Measurements from ENCODE around the gene MXD4. TPM values are rescaled to one million over a fixed set of nuclear protein-coding genes. Genes with fewer than 3 reads are reported as not detected.

The MXD4 gene
- total RNA-seq, 2 experiments from 2014 or later = 3.6 to 4.9 TPM

DNA sequence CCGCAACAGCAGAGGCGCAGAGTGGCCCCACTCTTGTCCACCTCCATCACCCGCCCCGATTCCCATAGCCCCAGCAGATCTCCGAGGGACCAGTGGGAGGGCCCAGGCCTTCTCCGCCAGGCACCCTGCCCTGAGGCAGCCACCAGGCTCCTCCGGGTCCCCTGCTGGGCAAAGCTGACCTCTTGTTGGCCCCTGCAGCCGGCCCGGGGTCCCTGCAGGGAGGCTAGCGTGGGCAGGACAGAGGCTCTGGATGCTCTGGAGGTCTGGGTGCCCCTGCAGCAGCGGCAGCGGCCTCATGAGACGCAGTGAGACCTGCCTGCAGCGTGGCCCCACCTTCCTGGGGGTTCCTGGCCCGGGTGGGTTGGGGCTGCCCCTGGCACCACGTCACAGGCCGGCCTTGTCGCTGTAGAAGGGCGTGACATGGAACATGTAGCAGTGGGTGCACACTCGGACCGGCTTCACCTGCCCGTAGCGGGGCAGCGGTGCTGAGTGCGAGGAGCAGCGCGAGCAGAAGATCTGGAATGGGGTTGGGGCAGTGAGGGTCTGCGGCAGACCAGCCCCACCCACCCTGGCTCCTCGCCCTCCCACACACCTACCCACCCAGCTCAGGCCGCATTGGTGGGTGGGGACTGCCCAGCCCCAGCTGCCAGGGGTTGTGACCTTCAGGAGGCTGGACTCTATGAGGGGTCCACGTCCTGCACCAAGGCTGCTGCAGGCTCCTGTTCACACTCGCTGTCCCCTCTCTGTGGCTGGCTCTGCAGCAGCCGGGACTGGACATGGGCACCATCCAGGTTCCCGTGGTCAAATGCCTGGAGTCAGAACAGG is 8.6 kb upstream of the MXD4 start:
- intact Hi-C loops (cut with micrococcal nuclease) = no loop called here
- CTCF ChIA-PET = no interaction called here

DNA sequence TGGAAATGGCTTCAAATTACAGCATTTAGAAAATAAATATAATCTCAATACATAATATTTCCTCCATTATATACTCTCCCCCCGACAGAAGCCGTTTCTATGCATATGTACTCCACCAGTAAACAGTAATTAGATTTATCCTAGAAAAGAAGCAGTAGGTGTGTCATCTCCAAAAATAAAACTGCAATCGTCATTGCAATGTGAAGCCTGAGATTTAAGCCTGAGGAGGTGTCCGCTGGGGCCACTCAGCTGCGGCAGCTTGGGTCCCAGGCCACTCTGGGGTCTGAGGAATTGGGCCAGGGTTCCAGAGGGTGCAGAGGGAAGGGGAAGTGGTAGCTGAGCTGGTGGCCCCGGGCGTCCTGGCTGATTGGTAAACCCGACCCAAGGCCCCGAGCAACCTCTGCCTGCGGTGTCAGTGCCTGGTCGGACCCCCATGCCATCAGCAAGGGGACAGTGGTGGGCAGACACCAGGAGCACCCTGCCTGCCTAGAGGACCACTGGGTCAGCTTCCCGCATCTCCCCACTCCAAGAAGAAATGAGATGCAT is 7.8 kb upstream of the MXD4 start:
- Mint-ChIP-seq H3K36me3 (no peaks in the 10 kb centered on the region), H3K4me3 (no peak overlapping the region), H3K9me3 (no peaks in the 10 kb centered on the region), H3K27me3 (no peaks in the 10 kb centered on the region), H3K4me1 (ENCODE audit: low read depth) (no peaks in the 10 kb centered on the region), H3K27ac (no peak overlapping the region)
- ChIA-PET CTCF (interaction anchor here (0.7 kb wide), 1 partner anchor 12 kb away, joined by 3 read pairs; no protein-coding TSS in a partner anchor), POLR2A (no interaction called here)
- DNase-seq = no peak
- intact Hi-C loops (cut with micrococcal nuclease) = no loop called here

More for the DNA sequence above, 8.6 kb upstream of the MXD4 start:
- H3K4me1 Mint-ChIP-seq (ENCODE audit: low read depth) = no peaks in the 10 kb centered on the region
- POLR2A ChIA-PET = no interaction called here
- H3K27me3 Mint-ChIP-seq = no peaks in the 10 kb centered on the region
- no peak for DNase-seq
- no peaks in the 10 kb centered on the region for H3K36me3 Mint-ChIP-seq
- no peak overlapping the region for H3K27ac Mint-ChIP-seq
- H3K4me3 Mint-ChIP-seq = no peak overlapping the region
- H3K9me3 Mint-ChIP-seq = no peaks in the 10 kb centered on the region

DNA sequence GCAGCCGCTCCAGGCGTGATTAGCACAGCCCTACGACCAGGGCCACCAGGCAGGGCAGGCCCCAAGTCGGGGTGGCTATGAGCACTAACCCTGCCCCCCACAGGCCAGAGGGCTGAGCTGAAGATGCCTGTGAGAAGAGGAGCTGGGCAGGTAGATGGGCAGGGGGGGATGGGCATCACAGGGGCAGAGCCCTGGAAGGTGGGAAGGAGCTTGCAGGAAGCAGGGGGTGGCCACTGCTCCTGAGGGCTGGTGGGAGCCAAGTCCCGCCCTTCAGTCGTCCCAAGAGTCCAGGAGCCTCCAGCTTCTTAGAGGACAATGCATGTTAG is 7.3 kb upstream of the MXD4 start:
- Mint-ChIP-seq H3K9me3 (no peaks in the 10 kb centered on the region), H3K4me1 (ENCODE audit: low read depth) (no peaks in the 10 kb centered on the region), H3K27me3 (no peaks in the 10 kb centered on the region), H3K4me3 (no peak overlapping the region), H3K27ac (no peak overlapping the region), H3K36me3 (no peaks in the 10 kb centered on the region)
- CTCF ChIA-PET = interaction anchor here (0.7 kb wide), 1 partner anchor 13 kb away, joined by 3 read pairs; no protein-coding TSS in a partner anchor
- intact Hi-C loops (cut with micrococcal nuclease) = no loop called here
- DNase-seq = no peak
- POLR2A ChIA-PET = no interaction called here

DNA sequence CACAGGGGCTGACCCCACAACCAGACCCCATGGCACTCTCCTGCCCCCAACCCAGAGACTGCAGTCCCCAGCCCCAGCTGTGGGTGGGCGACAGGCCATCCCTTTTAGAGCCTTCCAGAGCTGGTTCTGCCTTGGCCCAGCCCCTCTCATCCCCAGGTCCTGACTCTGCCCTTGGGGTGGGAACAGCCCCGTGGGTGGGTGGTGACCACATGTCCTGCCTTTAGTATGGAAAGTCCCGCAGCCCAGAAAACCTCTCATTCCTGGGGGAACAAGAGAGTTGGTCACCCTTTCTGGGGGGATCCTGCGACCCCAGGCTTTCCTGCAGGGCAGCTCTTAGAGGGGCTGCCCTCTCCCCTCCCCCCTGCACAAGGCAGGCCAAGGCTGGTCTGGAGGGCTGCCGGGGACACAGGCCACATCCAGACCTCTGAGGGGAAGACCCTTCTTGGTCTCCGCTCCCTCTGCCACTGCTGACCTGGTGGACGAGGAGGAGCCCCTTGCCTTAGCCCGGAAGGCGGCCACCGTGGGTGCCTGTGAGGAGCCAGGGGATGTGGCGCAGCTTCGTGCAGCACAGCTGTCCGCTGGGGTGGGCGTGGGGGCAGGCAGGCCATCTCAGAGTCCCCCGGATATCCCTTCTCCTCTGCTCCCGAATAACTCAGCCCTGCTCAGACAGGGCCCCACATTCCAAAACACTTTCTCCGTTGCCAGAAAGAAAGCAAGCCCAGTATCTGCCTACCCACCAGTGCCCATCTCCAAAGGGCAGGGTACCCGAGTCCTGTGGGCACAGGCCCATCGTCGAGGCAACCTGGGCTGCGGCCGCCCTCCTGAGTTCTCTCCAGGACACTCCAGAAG is 6.7 kb upstream of the MXD4 start:
- intact Hi-C loops (cut with micrococcal nuclease) = no loop called here
- DNase-seq = no peak
- Mint-ChIP-seq H3K9me3 (no peaks in the 10 kb centered on the region), H3K27me3 (no peaks in the 10 kb centered on the region), H3K4me1 (ENCODE audit: low read depth) (no peaks in the 10 kb centered on the region), H3K27ac (no peak overlapping the region), H3K4me3 (no peak overlapping the region), H3K36me3 (no peaks in the 10 kb centered on the region)
- POLR2A ChIA-PET = no interaction called here
- CTCF ChIA-PET = no interaction called here

DNA sequence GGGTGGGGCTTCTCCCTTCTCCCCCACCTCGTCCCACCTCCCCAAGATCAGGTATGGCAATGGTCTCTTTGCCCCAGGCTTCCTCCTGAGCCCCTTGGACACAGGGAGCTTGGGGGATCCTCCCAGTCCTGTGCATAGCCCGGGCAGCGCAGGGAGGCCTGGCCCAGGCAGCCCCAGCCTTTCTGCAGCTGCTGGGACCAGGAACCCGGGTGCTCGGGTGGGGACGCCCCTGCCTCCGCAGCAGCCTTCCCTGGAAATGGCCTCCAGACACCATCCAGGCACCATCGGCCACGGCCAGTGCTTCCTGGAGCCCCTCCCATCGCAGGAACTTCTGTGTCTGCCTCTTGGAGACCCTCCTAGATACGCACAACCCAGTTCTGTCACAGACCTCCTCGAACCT is 5.9 kb upstream of the MXD4 start:
- Mint-ChIP-seq H3K4me3 (no peak overlapping the region), H3K27ac (no peak overlapping the region), H3K36me3 (no peaks in the 10 kb centered on the region), H3K4me1 (ENCODE audit: low read depth) (no peaks in the 10 kb centered on the region), H3K27me3 (no peaks in the 10 kb centered on the region), H3K9me3 (no peaks in the 10 kb centered on the region)
- DNase-seq = no peak
- intact Hi-C loops (cut with micrococcal nuclease) = no loop called here
- POLR2A ChIA-PET = no interaction called here
- CTCF ChIA-PET = no interaction called here

DNA sequence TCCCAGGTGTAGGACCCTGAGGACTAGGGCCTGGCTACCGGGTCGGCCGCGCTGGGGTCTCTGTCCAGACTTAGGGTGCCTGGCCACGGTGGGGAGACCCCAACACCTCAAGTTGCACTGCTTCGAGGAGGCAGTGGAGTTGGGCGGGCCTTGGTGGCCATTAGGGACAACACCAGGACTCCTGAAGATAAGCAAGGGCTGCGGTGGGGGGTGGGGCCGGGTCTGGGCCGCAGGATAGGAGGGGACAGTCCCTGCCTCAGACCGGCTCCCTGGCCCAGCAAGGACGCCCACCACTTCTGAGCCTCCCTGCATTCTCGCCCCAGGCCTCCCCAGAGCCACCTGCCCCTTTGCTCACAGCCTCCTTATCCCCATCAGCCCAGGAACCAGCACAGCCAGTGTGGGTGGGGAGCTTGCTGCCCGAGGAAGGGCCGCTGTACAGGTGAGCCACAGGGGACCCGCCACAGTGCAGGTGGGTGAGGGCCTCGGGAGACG is 5.5 kb upstream of the MXD4 start:
- Mint-ChIP-seq H3K27ac (no peak overlapping the region), H3K27me3 (no peaks in the 10 kb centered on the region), H3K9me3 (no peaks in the 10 kb centered on the region), H3K4me1 (ENCODE audit: low read depth) (no peaks in the 10 kb centered on the region), H3K36me3 (no peaks in the 10 kb centered on the region), H3K4me3 (no peak overlapping the region)
- ChIA-PET CTCF (no interaction called here), POLR2A (no interaction called here)
- DNase-seq = no peak
- intact Hi-C loops (cut with micrococcal nuclease) = no loop called here

DNA sequence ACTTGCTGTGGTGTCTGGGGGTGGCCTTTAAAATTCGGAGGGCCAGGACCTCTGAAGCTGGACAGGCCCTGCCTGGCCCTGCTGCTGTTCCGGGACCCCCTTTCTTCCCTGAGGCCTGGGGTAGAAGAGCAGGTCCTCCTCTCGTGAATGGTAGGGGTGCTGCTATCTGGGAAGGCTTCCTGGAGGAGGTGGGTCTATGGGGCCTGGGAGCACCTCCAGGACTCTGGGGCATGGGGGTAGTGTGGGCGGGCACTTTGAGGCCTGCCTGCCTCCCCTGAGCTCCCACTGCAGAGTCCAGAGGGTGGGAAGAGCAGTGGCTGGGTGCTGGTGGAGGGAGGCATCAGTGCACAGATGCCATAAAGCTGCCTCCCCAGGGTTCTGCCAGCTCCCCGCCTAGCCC is 4.9 kb upstream of the MXD4 start:
- POLR2A ChIA-PET = no interaction called here
- DNase-seq = no peak
- Mint-ChIP-seq H3K36me3 (no peaks in the 10 kb centered on the region), H3K27ac (no peak overlapping the region), H3K9me3 (no peaks in the 10 kb centered on the region), H3K27me3 (no peaks in the 10 kb centered on the region), H3K4me3 (no peak overlapping the region), H3K4me1 (ENCODE audit: low read depth) (no peaks in the 10 kb centered on the region)
- CTCF ChIA-PET = no interaction called here
- intact Hi-C loops (cut with micrococcal nuclease) = no loop called here

DNA sequence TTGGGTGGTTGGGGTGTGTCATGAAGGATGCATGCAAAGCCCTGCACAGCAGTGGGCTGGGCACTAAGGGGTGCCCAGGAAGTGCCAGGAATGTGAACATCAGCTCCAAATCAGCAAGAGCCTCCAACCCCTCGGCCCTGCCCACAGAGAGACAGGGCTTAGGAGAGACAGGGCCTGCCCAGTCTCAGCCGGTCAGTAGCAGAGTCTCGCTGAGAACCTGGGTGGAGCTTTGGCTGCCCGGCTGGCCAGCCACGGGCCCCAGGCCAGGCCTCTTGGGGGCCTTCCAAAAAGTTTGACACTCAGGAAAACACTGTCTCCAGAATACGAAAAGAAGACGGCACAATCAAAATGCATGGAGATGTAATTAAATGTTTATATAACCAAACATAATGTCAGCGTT is 4.3 kb upstream of the MXD4 start:
- intact Hi-C loops (cut with micrococcal nuclease) = no loop called here
- Mint-ChIP-seq H3K4me3 (no peak overlapping the region), H3K27me3 (no peaks in the 10 kb centered on the region), H3K9me3 (no peaks in the 10 kb centered on the region), H3K36me3 (no peaks in the 10 kb centered on the region), H3K4me1 (ENCODE audit: low read depth) (no peaks in the 10 kb centered on the region), H3K27ac (no peak overlapping the region)
- no peak for DNase-seq
- CTCF ChIA-PET = interaction anchor here (0.6 kb wide), 1 partner anchor 228 kb away, joined by 3 read pairs; no protein-coding TSS in a partner anchor
- POLR2A ChIA-PET = no interaction called here

DNA sequence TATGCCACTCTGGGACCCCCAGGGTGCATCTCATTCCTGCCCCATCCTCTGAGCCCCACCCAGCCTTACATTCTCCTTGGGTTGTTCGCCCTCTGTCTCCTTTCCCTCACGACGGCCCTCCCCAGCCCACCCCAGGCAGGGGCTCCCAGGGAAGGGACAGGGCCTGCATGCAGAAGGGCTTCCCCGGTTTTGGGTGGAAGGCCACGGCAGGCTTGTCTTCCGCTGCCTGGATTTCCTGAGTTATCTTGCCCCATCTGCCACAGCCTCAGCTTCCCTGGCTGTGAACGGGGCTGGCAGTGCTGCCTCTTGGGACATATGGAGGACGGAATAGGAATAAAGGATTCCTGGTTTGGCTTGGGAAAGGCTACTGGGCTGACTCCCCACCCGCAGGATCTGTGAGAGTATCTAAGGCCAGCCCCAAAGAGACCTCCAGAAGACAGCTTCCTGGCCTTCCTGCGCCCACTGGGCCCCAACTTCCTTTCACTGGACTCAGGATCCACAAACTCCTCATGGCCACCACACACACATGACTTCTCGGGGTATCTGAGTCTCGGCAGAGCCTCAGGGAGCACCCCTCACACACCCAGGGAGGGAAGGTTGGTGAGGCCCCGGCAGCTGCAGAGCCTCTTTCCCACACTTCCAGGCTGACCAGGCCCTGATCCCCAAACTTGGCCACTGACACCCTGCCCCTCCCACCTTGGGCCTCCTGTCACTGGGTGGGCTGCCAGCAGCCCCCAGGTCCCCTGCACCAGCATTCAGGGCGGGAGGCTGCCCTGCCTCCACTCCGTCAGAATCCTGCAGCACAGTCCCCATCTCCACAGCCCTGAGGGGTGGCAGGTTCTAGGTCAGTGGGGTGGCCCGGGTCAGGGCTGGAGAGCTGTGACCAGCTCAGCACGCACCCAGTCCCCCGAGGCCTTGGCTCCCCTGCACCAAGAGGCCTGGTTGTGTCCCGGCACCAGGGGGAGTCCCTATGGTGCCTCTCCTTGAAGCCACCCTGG is 3.5 kb upstream of the MXD4 start:
- no peaks in the 10 kb centered on the region for H3K27me3 Mint-ChIP-seq
- H3K36me3 Mint-ChIP-seq = no peaks in the 10 kb centered on the region
- H3K27ac Mint-ChIP-seq = no peak overlapping the region
- no peak overlapping the region for H3K4me3 Mint-ChIP-seq
- ChIA-PET CTCF (interaction anchor here (0.6 kb wide), 2 partner anchors 24 to 229 kb away, joined by 3 read pairs; partner anchors contain the start of genes HAUS3 and POLN), POLR2A (no interaction called here)
- no peaks in the 10 kb centered on the region for H3K9me3 Mint-ChIP-seq
- no peaks in the 10 kb centered on the region for H3K4me1 Mint-ChIP-seq (ENCODE audit: low read depth)
- intact Hi-C loops (cut with micrococcal nuclease) = no loop called here
- no peak for DNase-seq

DNA sequence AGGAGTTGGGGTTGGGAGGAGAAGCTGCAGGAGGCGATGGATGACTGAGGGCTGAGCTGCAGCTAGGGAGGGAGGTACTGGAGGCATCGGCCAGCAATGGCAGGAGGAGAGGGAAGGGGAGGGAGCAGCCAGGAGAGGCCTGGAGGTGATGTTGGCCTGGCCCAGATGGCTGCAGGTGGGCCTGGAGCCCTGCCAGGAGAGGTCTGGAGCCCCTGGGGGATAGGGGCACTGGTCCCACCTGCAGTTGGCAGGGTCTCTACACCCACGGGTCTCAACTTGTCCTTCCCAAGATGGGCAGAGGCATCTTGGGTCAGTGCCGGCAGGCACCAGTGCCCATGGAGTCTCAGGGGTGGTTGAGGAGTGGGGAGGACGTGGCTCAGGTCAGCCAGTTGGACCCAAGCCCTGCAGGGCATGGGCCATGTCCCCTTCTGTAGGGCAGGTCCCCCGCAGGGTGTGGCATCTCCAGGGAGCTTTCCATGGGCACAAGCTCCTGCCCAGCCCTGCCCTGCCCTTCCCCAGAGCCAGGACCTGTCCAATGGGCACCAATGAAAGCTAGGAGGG is 2.7 kb upstream of the MXD4 start:
- H3K9me3 Mint-ChIP-seq = no peaks in the 10 kb centered on the region
- DNase-seq = no peak
- H3K36me3 Mint-ChIP-seq = no peaks in the 10 kb centered on the region
- intact Hi-C loops (cut with micrococcal nuclease) = no loop called here
- no peak overlapping the region for H3K4me3 Mint-ChIP-seq
- POLR2A ChIA-PET = no interaction called here
- CTCF ChIA-PET = interaction anchor here (0.6 kb wide), 1 partner anchor 23 kb away, joined by 3 read pairs; the partner anchor contains the start of genes HAUS3 and POLN
- peaks cover 3% of the 10 kb centered on the region for H3K4me1 Mint-ChIP-seq (ENCODE audit: low read depth)
- H3K27me3 Mint-ChIP-seq = no peaks in the 10 kb centered on the region
- H3K27ac Mint-ChIP-seq = no peak overlapping the region

DNA sequence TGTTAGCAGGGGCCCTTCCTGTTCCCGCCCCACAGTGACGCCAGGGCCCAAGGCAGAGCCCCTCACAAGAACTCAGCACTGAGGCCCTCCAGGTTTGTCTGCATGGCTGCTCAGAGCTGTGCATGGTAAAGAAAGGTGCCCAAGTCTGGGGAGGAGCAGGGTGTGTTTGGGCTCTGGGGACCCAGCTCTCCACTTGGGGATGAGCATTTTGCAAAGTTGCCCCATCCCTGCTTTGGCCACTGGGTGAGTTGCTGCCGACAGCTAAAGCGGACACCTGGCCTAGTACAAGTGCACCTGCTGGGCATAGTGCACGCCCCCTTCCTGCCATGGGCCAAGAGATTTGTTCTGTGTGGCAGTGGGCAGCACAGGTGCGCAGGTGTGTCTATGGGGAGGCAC is 2.0 kb upstream of the MXD4 start:
- intact Hi-C loops (cut with micrococcal nuclease) = loop anchor here (2.0 kb wide), 1 partner anchor 205 kb away; the partner anchor contains the start of gene RNF4
- Mint-ChIP-seq H3K4me3 (no peak overlapping the region), H3K36me3 (no peaks in the 10 kb centered on the region), H3K27ac (no peak overlapping the region), H3K9me3 (no peaks in the 10 kb centered on the region), H3K4me1 (ENCODE audit: low read depth) (peaks cover 3% of the 10 kb centered on the region), H3K27me3 (no peaks in the 10 kb centered on the region)
- ChIA-PET POLR2A (no interaction called here), CTCF (no interaction called here)
- DNase-seq = no peak
